PFSK-1 (cell line): ENCODE data around the gene NR2C2AP.

Source experiments
- FOXP2 ChIP-seq: optimal IDR thresholded peaks from 2 replicates; pipeline ENCODE3; 2011; ENCODE audit warnings: borderline replicate concordance, control low read depth, inconsistent platforms; ENCODE audit not compliant: insufficient read depth; ENCODE audit errors: extremely low read length, extremely low read depth
- POLR2AphosphoS5 ChIP-seq: IDR thresholded peaks from 2 replicates; pipeline ENCODE4 v1.6.1; 2012; ENCODE audit warnings: low read depth, mild to moderate bottlenecking, control low read depth, low read length, moderate library complexity
- SIN3A ChIP-seq: IDR thresholded peaks from 2 replicates; pipeline ENCODE4 v1.6.1; 2012; ENCODE audit warnings: mild to moderate bottlenecking, low read length, moderate library complexity, borderline replicate concordance; ENCODE audit not compliant: insufficient read depth
- TAF1 ChIP-seq: IDR thresholded peaks from 2 replicates; pipeline ENCODE4 v1.6.1; 2012; ENCODE audit warnings: low read length, control low read depth, borderline replicate concordance; ENCODE audit not compliant: insufficient read depth
- TF ChIP-seq, protein P1 (sequence below), 2 experiments: IDR thresholded peaks; 2 replicates each; pipeline versions ENCODE4 v1.6.1 to v1.8.0; 2011 to 2012; ENCODE audit warnings: low read depth in 2 of 2, low read length in 2 of 2, control low read depth in 1 of 2, inconsistent platforms in 1 of 2, mild to moderate bottlenecking in 1 of 2, moderate library complexity in 1 of 2; ENCODE audit not compliant: insufficient read depth in 1 of 2

DNA sequence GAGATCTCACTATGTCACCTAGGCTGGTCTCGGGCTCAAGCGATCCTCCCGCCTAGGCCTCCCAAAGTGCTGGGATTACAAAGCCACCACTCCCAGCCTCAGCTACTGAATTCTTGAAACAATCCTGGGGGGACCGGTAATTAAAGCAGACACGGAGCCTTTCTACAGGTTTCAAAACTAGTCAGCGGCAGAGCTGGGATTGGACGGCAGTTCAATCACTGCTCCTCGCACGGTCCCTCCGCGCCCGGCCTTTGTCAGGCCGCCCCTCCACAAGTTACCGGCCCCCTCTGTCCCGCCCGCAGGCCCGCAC lies 11.5 kb downstream of the NR2C2AP start:
- TF ChIP-seq, protein P1, sequence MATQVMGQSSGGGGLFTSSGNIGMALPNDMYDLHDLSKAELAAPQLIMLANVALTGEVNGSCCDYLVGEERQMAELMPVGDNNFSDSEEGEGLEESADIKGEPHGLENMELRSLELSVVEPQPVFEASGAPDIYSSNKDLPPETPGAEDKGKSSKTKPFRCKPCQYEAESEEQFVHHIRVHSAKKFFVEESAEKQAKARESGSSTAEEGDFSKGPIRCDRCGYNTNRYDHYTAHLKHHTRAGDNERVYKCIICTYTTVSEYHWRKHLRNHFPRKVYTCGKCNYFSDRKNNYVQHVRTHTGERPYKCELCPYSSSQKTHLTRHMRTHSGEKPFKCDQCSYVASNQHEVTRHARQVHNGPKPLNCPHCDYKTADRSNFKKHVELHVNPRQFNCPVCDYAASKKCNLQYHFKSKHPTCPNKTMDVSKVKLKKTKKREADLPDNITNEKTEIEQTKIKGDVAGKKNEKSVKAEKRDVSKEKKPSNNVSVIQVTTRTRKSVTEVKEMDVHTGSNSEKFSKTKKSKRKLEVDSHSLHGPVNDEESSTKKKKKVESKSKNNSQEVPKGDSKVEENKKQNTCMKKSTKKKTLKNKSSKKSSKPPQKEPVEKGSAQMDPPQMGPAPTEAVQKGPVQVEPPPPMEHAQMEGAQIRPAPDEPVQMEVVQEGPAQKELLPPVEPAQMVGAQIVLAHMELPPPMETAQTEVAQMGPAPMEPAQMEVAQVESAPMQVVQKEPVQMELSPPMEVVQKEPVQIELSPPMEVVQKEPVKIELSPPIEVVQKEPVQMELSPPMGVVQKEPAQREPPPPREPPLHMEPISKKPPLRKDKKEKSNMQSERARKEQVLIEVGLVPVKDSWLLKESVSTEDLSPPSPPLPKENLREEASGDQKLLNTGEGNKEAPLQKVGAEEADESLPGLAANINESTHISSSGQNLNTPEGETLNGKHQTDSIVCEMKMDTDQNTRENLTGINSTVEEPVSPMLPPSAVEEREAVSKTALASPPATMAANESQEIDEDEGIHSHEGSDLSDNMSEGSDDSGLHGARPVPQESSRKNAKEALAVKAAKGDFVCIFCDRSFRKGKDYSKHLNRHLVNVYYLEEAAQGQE (IDR thresholded peaks at IDR 0.05; ENCODE audit: insufficient read depth in 1 of 2, low read depth in 2 of 2, low read length in 2 of 2), result no peak
- TF ChIP-seq TAF1 (no peak), SIN3A (no peak), POLR2AphosphoS5 (no peak), FOXP2 (no peak)
